Activated T-cell treated with anti-CD3 and anti-CD28 coated beads, Interleukin-2, amount 50 U/mL, for 48 hours (primary cell): ENCODE data around the gene C1GALT1C1L.
A peak's percentile ranks its signal among the peaks of the same experiment; 100 is the strongest.
"Not testable (repeated sequence)": the region's sequence is repeated elsewhere in the genome, so short reads cannot be mapped to it uniquely, and the experiment has no call there.

Experiments
- DNase-seq, 2 experiments: peaks; one replicate each; pipeline ENCODE4 v3.0.0-alpha.2; 2020

C1GALT1C1L gene

DNA sequence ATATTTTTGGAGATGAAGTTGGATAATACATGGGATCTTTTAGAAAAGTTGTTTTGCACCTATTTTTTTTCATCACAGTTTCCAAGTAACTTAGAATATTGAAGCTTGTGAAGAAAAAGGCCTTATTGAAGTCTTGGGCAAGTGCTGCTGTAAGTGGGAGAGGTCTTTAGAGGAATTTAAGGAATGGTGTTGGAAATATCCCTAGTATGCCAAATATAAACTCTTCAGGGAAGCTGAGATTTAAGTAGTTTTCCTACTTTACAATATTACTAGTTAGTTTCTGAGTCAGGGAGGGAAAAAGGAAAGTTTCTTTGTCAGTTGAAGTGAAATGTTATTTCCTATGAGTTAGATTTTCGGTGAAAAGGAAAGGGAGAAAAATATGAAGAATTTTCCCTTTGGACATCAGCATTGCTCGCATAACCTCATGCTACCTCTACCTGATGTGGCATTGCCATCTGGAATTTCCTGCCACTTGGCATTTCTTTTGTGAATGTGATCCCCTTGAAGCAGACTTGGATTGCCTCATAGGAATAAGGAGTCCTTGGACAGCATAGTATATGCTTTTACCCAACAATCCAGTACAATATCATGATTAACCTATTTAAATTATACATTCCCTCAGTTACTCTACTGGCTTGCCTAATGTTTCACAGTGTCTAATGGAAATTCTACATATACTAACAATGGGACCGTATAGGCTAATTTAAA, 27.1 kb downstream of the C1GALT1C1L start:
- DNase-seq = no peak

DNA sequence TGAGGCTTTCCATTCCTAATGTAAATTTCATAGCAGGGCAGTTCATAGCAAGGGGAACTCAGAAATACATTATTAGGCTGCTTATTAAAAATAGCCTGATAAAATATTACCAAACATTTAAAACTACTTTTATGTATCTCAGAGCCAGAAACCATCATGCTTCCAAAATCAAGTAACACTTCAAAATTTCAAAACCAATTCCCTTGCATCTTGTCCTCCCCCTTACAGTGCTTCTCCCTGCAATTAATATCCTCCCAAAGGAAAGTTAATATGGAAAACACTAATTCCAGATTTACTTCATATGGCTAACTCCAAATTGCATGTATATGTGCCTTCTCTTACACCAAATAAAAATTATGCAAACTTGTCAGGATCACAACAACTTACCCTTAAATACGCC, 32.5 kb downstream of the C1GALT1C1L start:
- DNase-seq = no peak

DNA sequence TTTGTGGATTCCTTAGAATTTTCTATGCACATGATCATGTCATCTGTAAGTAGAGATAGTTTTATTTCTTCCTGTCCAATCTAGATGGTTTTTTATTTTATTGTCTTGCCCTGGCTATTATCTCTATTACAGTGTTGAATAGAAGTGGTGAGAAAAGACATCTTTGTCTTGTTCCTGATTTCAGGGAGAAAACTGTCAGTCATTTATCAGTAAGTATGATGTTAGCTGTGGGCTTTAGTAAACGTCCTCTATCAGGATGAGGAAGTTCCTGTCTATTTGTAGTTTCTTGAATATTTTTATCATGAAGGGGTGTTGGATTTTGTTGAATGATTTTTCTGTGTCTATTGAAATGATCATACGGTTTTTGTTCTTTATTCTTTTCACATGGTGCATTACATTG, 33.9 kb downstream of the C1GALT1C1L start:
- DNase-seq = no peak

DNA sequence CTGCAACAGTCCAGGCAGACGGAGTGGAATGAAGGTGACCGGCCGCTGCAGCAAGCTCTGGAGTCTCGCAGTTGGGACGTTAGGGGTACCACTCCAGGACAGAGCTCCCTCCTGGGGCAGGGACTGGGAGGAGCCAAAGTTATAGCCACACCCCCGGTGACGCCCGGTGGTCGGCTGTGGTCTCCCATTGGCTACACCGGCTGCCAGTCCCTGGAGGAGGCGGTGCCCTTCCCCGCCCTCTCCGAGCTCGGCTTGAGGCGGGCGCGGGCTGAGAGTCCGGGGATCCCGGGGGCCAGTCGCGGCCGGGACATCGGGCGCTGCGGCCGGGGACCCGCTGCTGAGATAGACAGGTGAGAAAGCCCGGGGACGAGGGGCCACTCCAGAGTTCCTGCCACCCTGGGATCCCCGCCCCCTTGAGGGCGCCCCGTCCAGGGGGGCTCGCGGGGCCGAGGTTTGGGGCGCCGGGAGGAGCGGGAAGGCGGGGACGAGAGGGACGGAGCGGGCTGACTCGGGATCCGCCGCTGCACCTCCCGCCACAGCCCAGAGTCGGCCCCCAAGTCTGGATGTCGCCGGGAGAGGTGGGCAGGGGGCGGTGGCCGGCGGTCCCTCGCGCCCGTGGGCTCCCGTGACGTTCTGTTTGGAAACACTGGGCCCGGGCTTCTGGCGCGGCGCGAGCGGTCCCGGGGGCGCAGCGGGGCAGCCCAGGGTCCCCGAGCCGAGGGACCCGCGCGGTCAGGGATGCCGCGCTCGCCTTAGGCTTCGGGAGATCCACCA, 39.0 kb downstream of the C1GALT1C1L start, which contains the start of gene PLEKHH2:
PLEKHH2 (plus strand) TSS at position 231 of the 774 bp plus-strand sequence. CDS start 7,414 bp downstream, outside the sequence.
- peak; percentile 93 to 96 for DNase-seq

DNA sequence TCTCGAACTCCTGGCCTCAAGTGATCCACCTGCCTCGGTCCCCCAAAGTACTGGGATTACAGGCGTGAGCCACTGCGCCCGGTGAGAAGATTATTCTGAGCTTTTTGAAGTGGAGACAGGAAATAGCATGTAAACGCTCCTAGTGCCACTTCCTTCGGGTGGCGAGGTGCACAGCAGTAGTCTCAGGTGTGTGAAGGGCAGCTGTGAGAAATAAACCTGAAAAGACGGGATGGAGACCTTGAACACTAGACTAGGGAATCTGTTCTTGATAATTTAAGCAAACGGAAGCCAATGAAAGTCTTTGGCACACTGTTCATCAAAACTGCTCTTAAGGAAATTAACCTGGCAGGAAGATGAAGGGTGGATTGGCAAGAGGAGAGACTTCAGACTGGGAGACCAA, 39.6 kb downstream of the C1GALT1C1L start:
- peak in 1 of 2 experiments; percentile 42 for DNase-seq

DNA sequence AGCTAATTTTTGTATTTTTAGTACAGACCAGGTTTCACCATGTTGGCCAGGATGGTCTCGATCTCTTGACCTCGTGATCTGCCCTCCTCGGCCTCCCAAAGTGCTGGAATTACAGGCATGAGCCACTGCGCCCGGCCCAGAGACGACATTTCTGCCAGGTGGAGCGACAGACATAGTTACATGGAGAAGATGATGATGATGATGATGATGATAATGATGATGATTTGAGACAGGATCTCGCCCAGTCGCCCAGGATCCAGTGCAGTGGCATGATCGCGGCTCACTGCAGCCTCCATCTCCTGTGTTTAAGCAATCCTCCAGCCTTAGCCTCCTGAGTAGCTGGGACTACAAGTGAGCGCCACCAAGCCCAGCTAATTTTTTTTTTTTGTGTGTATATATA, 40.1 kb downstream of the C1GALT1C1L start:
- DNase-seq = not testable (repeated sequence)

DNA sequence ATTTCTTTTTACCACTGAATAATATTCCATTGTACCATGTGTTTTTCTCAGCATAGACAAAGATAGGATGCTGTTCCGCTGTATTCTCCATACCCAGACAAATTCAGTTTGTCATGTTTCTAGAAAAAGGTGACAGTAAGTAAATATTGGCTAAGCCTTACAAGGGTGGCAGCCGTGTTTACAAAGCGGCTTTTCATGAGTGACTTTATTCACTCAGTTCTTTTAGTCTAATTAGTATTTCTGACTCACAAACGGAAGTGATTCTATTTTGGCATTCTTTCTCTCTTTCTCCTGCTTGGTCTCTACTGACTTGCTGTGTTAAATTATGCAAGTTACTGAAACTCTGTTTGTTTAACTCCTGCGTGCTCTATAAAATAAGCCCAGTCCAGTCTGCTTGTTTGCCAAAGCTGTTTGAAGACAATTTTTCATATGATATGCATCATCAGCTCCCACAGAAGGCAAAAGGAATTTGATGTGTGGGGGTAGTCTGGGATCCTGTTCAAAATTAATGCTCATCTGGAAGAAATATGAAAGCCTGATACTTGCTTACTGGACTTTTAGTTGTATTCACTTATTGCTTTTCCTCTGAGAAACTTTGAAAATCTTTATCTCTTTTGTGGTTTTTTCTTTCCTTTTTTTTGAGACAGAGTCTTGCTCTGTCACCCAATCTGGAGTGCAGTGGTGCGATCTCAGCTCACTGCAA, 41.5 kb downstream of the C1GALT1C1L start:
- DNase-seq = no peak

DNA sequence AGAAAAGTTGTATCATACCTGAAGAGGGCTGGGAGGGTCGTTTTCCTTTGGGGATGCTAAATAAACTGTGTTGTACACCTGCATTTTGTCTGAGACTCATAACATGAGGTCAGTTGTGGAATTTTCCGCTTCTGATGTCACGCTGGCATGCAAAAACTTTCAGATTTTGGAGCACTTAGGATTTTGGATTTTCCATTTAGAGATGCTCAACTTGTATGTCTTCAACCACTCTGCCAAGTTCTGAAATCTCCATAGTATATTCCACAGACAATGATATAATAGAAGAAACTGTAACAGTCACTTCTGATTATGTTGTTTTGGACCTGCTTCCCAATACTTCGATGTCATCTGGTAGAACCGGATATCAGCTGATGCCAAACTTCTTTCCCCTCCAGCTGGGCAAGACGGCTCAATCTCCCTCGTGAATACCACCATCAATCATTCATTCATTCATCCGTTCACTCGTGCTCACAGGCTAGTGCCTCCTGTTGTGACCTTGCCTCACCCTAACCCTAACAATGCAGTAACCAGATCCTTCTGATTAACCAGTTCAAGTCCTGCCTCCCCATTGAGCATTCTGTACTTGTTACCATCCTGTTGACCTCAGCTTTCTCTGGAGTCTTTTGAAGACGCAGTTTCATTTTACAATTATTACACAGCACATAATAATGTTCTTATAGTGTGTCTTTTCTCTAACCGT, 44.5 kb downstream of the C1GALT1C1L start:
- no peak for DNase-seq
